Glutamatergic neuron (in vitro differentiated cells): ENCODE data around the gene NTM. TPM values are rescaled to one million over a fixed set of nuclear protein-coding genes. Genes with fewer than 3 reads are reported as not detected.

Experiments used
- DNase-seq: peaks from one replicate; pipeline ENCODE4 v3.0.0; 2022
- H3K27ac Mint-ChIP-seq: one replicate; pipeline ENCODE4 v1.8.0; 2020; ENCODE audit warnings: mild to moderate bottlenecking, mixed read lengths, inconsistent platforms; ENCODE audit not compliant: unreplicated experiment
- H3K27me3 Mint-ChIP-seq: one replicate; pipeline ENCODE4 v1.8.0; 2020; ENCODE audit warnings: mild to moderate bottlenecking, moderate library complexity, mixed read lengths, inconsistent platforms; ENCODE audit not compliant: unreplicated experiment
- H3K36me3 Mint-ChIP-seq: one replicate; pipeline ENCODE4 v1.8.0; 2020; ENCODE audit warnings: mild to moderate bottlenecking, mixed read lengths, inconsistent platforms; ENCODE audit not compliant: unreplicated experiment
- H3K4me1 Mint-ChIP-seq: one replicate; pipeline ENCODE4 v1.8.0; 2020; ENCODE audit warnings: mild to moderate bottlenecking, low read depth, mixed read lengths, inconsistent platforms; ENCODE audit not compliant: unreplicated experiment
- H3K4me3 Mint-ChIP-seq: one replicate; pipeline ENCODE4 v1.8.0; 2020; ENCODE audit warnings: mild to moderate bottlenecking, mixed read lengths, inconsistent platforms; ENCODE audit not compliant: unreplicated experiment
- H3K9me3 Mint-ChIP-seq: one replicate; pipeline ENCODE4 v1.8.0; 2020; ENCODE audit warnings: mild to moderate bottlenecking, moderate library complexity, mixed read lengths, inconsistent platforms; ENCODE audit not compliant: unreplicated experiment
- CTCF ChIP-seq: fragments of 200-600 bp; sonication (generic); IDR thresholded peaks from one replicate; pipeline ENCODE4 v1.5.0; 2021; ENCODE audit not compliant: partially characterized antibody, unreplicated experiment
- total RNA-seq: library from RNA; stranded (reverse); fragmentation: NEBNext Ultra II Directional; extraction: Animal tissue kit (Norgen Biotek cat#: 25700); gene quantifications from one replicate; pipeline ENCODE4 v1.2.1, GENCODE V29; 2021; ENCODE audit not compliant: unreplicated experiment

Gene NTM
- total RNA-seq, 1 donor from 2014 or later, result 1.2 TPM

- no peaks in the 10 kb centered on the region for H3K4me1 Mint-ChIP-seq
- H3K9me3 Mint-ChIP-seq, result peaks cover 5% of the 10 kb centered on the region
- DNase-seq, result no peak
- H3K27me3 Mint-ChIP-seq, result peaks cover 3% of the 10 kb centered on the region
- H3K36me3 Mint-ChIP-seq, result no peaks in the 10 kb centered on the region
- no peak overlapping the region for H3K4me3 Mint-ChIP-seq
- no peak overlapping the region for H3K27ac Mint-ChIP-seq
- no peak for TF ChIP-seq CTCF
Measured at GRCh38 chr11:131629925-131630540, 259.6 kb downstream of the NTM start.

- peaks cover 5% of the 10 kb centered on the region for H3K9me3 Mint-ChIP-seq
- no peak overlapping the region for H3K4me3 Mint-ChIP-seq
- DNase-seq, result no peak
- no peak for TF ChIP-seq CTCF
- no peaks in the 10 kb centered on the region for H3K36me3 Mint-ChIP-seq
- no peak overlapping the region for H3K27ac Mint-ChIP-seq
- no peaks in the 10 kb centered on the region for H3K4me1 Mint-ChIP-seq
- H3K27me3 Mint-ChIP-seq, result peaks cover 3% of the 10 kb centered on the region
Measured at GRCh38 chr11:131632971-131633370, 262.6 kb downstream of the NTM start.

- Mint-ChIP-seq H3K27me3 (peaks cover 1% of the 10 kb centered on the region), H3K4me3 (no peak overlapping the region), H3K4me1 (no peaks in the 10 kb centered on the region), H3K36me3 (no peaks in the 10 kb centered on the region), H3K27ac (no peak overlapping the region), H3K9me3 (peaks cover 5% of the 10 kb centered on the region)
- no peak for DNase-seq
- no peak for TF ChIP-seq CTCF
Measured at GRCh38 chr11:131633921-131634715, 263.7 kb downstream of the NTM start.

GRCh38 chr11:131637469-131638175, 267.2 kb downstream of the NTM start:
- DNase-seq, result no peak
- Mint-ChIP-seq H3K36me3 (no peaks in the 10 kb centered on the region), H3K27ac (no peak overlapping the region), H3K27me3 (peaks cover 1% of the 10 kb centered on the region), H3K9me3 (no peaks in the 10 kb centered on the region), H3K4me1 (no peaks in the 10 kb centered on the region), H3K4me3 (no peak overlapping the region)
- no peak for TF ChIP-seq CTCF

- H3K27me3 Mint-ChIP-seq, result peaks cover 1% of the 10 kb centered on the region
- H3K27ac Mint-ChIP-seq, result no peak overlapping the region
- H3K4me3 Mint-ChIP-seq, result no peak overlapping the region
- peaks cover 8% of the 10 kb centered on the region for H3K4me1 Mint-ChIP-seq
- DNase-seq, result no peak
- H3K9me3 Mint-ChIP-seq, result no peaks in the 10 kb centered on the region
- H3K36me3 Mint-ChIP-seq, result no peaks in the 10 kb centered on the region
- TF ChIP-seq CTCF, result no peak
Measured at GRCh38 chr11:131638889-131639288, 268.5 kb downstream of the NTM start.
